CD4-positive, alpha-beta T cell treated with Interleukin-17A for 1 hour (primary cell): ENCODE results near the gene VPS26B.
"Not testable (repeated sequence)": the region's sequence is repeated elsewhere in the genome, so short reads cannot be mapped to it uniquely, and the experiment has no call there.

Experiments used
- DNase-seq: peaks from one replicate; pipeline ENCODE4 v3.0.0-alpha.2; 2020

VPS26B gene

GRCh38 chr11:134260983-134261382 is 36.5 kb downstream of the VPS26B start:
- DNase-seq, result no peak

- DNase-seq, result peak; percentile 58
These were observed 37.4 kb downstream of the VPS26B start for GRCh38 chr11:134261626-134262488.

GRCh38 chr11:134264966-134265764 is 40.7 kb downstream of the VPS26B start:
- no peak for DNase-seq

- DNase-seq, result no peak
These were observed 42.0 kb downstream of the VPS26B start for GRCh38 chr11:134266440-134266839.

GRCh38 chr11:134266841-134267251 is 42.4 kb downstream of the VPS26B start:
- no peak for DNase-seq

GRCh38 chr11:134267461-134267860 is 43.0 kb downstream of the VPS26B start:
- DNase-seq, result no peak

- DNase-seq, result no peak
These were observed 43.5 kb downstream of the VPS26B start for GRCh38 chr11:134267966-134268365.

GRCh38 chr11:134270250-134270714 is 45.8 kb downstream of the VPS26B start:
- DNase-seq, result peak; percentile 60

GRCh38 chr11:134271978-134272377 is 47.5 kb downstream of the VPS26B start:
- DNase-seq, result no peak

- DNase-seq, result no peak
These were observed 48.2 kb downstream of the VPS26B start for GRCh38 chr11:134272381-134273316.

GRCh38 chr11:134273317-134273712 is 48.8 kb downstream of the VPS26B start:
- no peak for DNase-seq

GRCh38 chr11:134275188-134275533 is 50.7 kb downstream of the VPS26B start:
- no peak for DNase-seq

GRCh38 chr11:134275534-134276395 is 51.3 kb downstream of the VPS26B start, which contains the start of gene GLB1L3:
TSS of gene GLB1L3 (plus strand) at chr11:134276379. CDS start at chr11:134276741, 362 bp downstream.
- DNase-seq, result peak; percentile 84

- no peak for DNase-seq
These were observed 52.1 kb downstream of the VPS26B start for GRCh38 chr11:134276396-134277182.

- DNase-seq, result no peak
These were observed 52.9 kb downstream of the VPS26B start for GRCh38 chr11:134277183-134278001.

- no peak for DNase-seq
These were observed 53.9 kb downstream of the VPS26B start for GRCh38 chr11:134278356-134278755.

- DNase-seq, result not testable (repeated sequence)
These were observed 57.2 kb downstream of the VPS26B start for GRCh38 chr11:134281635-134282034.

GRCh38 chr11:134282121-134283045 is 57.9 kb downstream of the VPS26B start:
- no peak for DNase-seq
